Activated CD8-positive, alpha-beta memory T cell treated with anti-CD3 and anti-CD28 coated beads, Interleukin-2, amount 50 U/mL, for 4 hours (primary cell): ENCODE measurements around the gene DTNA.

ENCODE experiments used
- DNase-seq: peaks from one replicate; pipeline ENCODE4 v3.0.0-alpha.2; 2020

Gene DTNA

GRCh38 chr18:34773961-34774766 lies 64.1 kb downstream of the DTNA start:
- no peak for DNase-seq

DNA sequence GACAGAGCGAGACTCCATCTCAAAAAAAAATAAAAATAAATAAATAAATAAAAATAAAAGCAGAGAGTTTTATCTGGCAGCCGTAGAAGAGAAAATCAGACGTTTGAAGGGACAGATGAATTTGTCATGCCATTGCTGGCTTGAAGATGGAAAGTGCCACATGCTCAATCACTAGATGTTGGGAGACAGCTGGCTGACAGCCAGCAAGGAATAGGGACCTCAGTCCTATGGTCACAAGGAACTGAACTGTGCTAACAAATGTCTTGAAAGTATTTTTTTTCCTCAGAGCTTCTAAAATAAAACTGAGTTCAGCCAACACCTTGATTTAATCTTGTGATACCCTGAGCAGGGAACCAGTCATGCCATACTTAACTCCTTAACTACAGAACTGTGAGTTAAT lies 65.4 kb downstream of the DTNA start:
- DNase-seq, result no peak

DNA sequence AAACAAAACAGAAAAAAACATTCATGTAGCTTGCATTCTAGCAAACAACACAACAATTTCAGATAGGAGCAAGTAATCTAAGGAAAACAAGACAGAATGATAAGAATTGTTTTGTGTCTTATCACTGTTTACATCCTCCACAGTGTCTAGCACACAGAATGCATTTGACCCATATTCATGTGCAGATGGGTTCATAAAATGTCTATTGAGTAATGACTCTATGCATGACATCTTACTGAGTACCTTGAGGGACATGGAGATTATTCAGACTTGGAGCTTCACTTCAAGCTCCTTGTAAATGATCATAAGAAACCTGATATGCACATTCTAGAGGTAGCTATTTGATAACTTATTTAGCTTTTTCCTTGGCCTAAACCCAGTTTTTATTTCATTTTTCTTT lies 69.0 kb downstream of the DTNA start:
- no peak for DNase-seq

- DNase-seq, result no peak
Measured at GRCh38 chr18:34780856-34781255, 70.8 kb downstream of the DTNA start.

DNA sequence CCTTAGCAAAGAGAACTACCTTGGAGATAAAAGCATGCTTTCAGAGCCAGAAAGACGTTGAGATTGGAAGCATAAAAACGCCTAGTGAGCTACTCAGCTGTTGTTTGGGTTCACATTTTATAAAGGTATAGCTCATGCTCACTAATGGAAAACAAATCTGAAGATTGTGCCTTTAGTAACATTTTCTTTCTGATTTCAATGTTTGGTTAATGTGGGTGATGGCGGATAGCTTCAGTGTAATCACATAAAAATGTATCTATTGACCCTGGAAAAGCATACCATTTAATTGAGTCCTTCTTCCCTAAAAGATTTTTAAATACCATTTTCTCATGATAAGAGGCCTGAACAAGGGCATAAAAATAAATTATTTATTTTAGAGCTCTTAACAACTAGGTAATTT lies 73.4 kb downstream of the DTNA start:
- DNase-seq, result no peak

DNA sequence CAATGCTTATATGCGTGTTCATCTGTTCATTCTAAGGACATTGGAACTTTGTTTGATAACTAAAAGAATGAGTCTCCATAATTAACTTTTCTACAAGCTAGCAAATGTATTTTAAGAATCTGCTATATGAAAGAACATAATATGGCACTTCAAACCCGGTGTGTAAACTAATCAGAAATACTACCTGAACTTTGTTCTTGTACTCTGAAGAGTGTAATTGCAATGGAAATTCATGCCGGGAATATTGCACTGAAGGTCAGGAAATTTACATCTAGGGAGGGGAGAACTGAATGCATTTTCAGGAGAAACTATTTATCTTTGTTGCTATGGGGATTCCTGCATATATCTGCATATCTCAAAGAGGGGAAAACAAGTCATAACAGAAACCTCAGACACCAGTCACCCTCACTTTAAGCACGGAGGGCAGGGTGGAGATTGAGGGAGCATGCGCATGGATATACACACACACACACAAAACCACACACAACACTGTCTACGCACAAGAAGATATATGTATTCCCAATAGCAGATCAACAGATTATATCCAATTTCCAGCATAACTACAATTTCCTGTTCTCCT lies 76.2 kb downstream of the DTNA start:
- no peak for DNase-seq

- peak; percentile 18 for DNase-seq
Measured at GRCh38 chr18:34787931-34788532, 77.9 kb downstream of the DTNA start.

GRCh38 chr18:34789768-34790344 lies 79.8 kb downstream of the DTNA start:
- DNase-seq, result no peak

- DNase-seq, result no peak
Measured at GRCh38 chr18:34794348-34794747, 84.2 kb downstream of the DTNA start.

DNA sequence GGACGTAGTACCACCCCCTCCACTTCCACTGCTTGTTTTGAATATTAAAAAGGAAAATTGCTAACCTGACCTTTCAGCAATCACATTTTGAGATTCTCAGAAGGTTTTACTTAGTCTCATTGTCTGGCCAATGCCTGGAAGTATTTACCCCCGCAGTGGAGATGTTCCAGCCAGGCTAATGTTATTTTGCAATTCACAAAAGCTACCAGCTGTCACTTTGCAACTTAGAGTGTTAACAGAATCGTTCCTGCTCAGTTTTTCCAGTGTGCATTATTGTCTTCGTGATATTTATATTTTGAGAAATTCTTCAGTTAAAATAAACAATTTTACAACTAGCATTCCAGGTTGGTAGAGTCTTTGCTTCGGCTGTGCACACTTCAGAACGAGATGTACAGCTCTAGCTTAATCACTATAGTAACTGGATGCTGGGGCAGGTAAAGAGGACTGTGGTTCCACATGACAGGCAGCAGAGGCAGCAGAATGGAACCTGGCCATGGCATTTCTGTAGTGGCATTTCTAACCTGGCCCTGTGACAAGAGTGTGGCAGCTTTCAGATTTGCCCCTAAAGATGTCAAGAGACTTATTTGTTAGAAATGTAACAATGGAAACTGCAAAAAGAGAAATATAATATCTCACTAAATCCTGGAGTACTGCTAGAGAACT lies 85.1 kb downstream of the DTNA start:
- no peak for DNase-seq

DNA sequence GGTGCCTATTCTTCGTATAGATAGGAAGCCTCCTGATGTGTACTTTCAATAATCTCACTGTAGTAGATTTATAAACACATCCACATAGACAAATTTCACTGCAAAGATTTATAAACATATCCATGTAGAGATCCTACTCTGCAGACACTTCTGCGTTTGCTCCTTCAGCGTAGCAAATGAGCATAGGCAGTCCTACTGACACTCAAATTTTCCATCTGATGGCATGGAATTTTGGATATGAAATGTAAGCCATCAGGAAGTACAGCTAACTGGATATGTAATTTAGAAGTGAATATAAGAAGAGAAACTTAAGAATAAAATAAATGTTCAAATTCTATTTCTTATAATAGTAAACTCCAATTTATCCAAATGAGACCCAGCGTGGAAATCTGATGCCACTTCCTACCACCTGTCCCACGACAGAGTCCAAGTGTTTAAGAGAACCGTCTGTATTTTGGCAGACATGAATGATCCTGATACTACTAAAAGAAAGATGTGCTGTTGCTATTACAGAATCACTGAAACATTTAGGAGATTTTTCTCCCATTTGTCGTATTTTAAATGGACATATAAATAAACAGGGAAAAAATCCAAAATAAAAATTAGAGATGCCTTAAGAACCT lies 86.0 kb downstream of the DTNA start:
- DNase-seq, result no peak

- no peak for DNase-seq
Measured at GRCh38 chr18:34799291-34799690, 89.2 kb downstream of the DTNA start.

- DNase-seq, result no peak
Measured at GRCh38 chr18:34800381-34800780, 90.3 kb downstream of the DTNA start.

GRCh38 chr18:34801774-34802173 lies 91.7 kb downstream of the DTNA start:
- no peak for DNase-seq

- DNase-seq, result no peak
Measured at GRCh38 chr18:34802959-34803358, 92.9 kb downstream of the DTNA start.

DNA sequence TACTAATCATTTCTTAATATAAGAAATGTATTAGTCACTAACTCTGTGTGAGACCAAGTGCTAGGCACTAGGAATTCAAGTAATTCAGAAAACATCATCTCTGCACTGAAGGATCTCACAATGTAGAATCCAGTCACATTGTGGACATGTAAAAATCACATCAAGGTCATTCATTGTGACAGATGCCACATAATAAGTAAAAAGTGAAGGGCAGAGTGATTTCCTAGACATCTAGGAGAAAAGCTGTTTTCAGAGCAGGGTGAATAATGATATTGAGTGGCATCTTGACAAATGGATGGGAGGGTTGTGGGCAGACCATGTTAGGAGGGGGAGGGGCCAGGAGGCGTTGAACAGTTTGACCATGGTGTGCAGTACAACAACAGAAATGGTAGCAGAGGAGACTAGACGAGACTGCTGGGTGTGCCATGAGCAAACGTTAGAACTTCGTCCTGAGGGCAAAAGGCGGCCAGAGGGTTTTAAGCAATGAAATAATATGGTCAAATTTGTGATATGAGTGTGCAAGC lies 93.8 kb downstream of the DTNA start:
- no peak for DNase-seq

GRCh38 chr18:34805103-34805877 lies 95.2 kb downstream of the DTNA start:
- no peak for DNase-seq

DNA sequence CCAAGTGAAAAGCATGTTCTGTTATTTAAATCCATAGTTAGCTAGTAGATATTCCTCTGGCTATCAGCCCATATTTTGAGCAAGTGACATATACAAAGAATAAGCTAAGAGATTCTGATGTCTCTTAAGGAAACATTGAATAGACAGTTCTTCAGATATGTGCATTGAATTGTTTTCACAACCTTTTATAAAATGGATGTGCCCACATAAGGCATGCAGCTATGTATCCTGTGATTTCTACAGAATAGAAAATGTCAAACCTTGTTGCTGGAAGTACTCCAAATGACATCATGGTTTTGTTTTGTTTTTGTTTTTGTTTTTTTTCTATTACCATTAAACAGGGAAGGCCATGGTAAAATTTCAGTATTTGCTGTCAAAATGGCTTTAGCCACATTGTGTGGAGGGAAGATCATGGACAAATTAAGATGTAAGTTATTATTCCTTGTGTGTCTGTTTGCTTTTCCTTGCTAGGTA lies 95.8 kb downstream of the DTNA start:
- DNase-seq, result no peak

DNA sequence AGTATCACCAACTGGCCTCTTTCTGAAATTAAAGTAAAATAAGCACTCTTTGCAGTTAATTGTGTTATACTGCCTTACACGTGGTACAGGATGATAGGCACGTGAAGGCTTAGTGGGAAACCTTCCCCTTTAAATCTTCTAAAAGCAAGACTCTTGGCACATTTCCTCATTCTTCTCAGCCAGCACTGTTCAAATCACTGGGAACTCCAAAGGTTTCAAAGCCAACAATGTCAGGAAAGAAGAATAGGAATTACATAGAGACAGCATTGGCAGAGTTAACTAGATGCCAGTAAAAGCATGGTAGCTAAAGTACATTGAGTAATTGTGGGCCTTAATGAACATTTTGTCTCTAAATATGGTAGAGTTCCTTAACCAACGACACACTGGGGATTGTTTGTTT lies 96.4 kb downstream of the DTNA start:
- no peak for DNase-seq

- DNase-seq, result no peak
Measured at GRCh38 chr18:34807106-34807796, 97.2 kb downstream of the DTNA start.

GRCh38 chr18:34808389-34808788 lies 98.3 kb downstream of the DTNA start:
- DNase-seq, result no peak
